ENCODE data around the gene ERBIN. TPM values are rescaled to one million over a fixed set of nuclear protein-coding genes. Genes with fewer than 3 reads are reported as not detected.

The ERBIN gene
- total RNA-seq, 4 donors from 2014 or later, result 27.4 to 62.6 (median 48.6) TPM

DNA sequence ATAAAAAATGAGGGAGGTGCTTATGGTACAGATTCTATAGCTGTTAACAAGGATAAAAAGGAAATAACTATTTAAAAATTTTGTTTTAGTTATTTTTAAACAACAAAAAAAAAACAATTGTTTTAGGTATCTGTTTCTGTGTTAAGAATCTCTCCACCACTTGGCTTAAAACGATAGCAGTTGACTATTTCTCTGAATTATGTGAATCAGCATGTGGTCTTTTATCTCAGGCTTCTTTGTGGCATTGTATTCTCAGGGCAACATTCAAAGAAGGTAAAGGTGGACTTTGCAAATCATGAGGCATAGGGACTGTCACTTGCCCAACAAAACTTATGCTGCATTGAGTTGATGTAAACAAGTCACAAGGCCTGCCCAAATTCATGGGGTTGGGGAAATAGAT lies 55.2 kb downstream of the ERBIN start:
- H3K4me3 ChIP-seq, result no peak overlapping the region
- intact Hi-C loops (cut with DNase I), result no loop called here
- H3K36me3 ChIP-seq, result peaks cover 0 to 3% (median 0%) of the 10 kb centered on the region in 3 donors
- peaks cover 0 to 42% (median 0%) of the 10 kb centered on the region in 3 donors for H3K4me1 ChIP-seq
- no peak overlapping the region for H3K27ac ChIP-seq
- TF ChIP-seq POLR2A (IDR thresholded peaks at IDR 0.05), result no peak
- TF ChIP-seq, protein P1, sequence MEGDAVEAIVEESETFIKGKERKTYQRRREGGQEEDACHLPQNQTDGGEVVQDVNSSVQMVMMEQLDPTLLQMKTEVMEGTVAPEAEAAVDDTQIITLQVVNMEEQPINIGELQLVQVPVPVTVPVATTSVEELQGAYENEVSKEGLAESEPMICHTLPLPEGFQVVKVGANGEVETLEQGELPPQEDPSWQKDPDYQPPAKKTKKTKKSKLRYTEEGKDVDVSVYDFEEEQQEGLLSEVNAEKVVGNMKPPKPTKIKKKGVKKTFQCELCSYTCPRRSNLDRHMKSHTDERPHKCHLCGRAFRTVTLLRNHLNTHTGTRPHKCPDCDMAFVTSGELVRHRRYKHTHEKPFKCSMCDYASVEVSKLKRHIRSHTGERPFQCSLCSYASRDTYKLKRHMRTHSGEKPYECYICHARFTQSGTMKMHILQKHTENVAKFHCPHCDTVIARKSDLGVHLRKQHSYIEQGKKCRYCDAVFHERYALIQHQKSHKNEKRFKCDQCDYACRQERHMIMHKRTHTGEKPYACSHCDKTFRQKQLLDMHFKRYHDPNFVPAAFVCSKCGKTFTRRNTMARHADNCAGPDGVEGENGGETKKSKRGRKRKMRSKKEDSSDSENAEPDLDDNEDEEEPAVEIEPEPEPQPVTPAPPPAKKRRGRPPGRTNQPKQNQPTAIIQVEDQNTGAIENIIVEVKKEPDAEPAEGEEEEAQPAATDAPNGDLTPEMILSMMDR (IDR thresholded peaks at IDR 0.05), result no peak
- H3K27me3 ChIP-seq, result no peaks in the 10 kb centered on the region
- WGBS, 2 donors, result 80 to 82% methylated on average over 1 of the region's 1 CpG
- no peaks in the 10 kb centered on the region for H3K9me3 ChIP-seq
- DNase-seq, result no peak

DNA sequence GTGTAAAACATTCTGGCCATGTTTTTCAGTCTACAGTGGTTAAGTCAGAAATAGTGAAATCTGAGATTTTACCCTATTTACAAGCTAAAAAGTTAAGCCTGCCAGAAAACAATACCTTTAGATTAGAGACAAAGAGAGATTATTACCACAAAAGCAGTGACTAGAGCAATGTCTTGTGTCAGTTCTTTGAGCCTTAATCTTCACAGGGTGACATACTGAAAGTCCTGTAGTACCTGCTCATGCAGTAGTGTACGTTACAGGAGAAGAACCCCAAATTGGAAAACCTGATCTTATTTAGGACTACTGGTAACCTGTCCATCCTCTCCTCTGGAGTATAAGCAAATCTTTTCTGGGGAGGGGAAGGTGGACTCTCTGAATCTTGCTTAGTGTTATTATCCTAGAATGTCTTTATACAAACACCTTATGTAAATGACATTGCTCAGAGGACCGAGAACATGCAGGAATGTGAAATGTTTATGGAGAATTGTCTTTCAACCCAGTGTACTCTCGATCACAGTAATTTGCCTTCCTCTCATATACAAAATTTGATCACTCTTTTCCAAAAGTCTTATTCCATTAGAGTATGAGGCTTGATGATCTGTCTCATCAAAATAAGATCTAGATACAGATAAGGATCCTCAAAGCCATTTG lies 55.7 kb downstream of the ERBIN start:
- intact Hi-C loops (cut with DNase I), result no loop called here
- no peak overlapping the region for H3K4me3 ChIP-seq
- no peak for DNase-seq
- no peak overlapping the region for H3K27ac ChIP-seq
- no peaks in the 10 kb centered on the region for H3K9me3 ChIP-seq
- H3K27me3 ChIP-seq, result no peaks in the 10 kb centered on the region
- H3K36me3 ChIP-seq, result peaks cover 0 to 3% (median 0%) of the 10 kb centered on the region in 3 donors
- TF ChIP-seq, protein P1 (IDR thresholded peaks at IDR 0.05), result no peak
- TF ChIP-seq POLR2A (IDR thresholded peaks at IDR 0.05), result no peak
- peaks cover 0 to 47% (median 0%) of the 10 kb centered on the region in 3 donors for H3K4me1 ChIP-seq
- WGBS, 2 donors, result 77 to 89% methylated on average over 3 of the region's 3 CpGs

DNA sequence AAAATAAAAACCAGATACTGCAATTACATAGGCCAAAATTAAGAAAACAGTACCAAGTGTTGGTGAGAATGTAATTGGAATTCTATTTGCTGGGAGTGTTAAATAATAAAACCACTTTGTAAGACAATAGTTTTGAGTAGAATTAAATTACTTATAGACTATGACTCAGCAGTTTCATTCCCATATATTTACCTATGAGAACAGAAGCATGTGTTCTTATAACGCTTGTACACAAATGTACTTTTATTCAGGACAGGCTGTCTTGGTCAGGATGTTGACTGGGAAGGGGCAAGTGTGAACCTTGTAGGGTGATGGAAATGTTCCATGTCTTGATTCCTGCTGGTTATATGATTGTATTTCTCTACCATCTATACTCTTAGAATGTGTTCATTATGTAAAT lies 56.3 kb downstream of the ERBIN start:
- H3K27me3 ChIP-seq, result no peaks in the 10 kb centered on the region
- no peak for DNase-seq
- intact Hi-C loops (cut with DNase I), result no loop called here
- WGBS, 2 donors, result 65 to 86% methylated on average over 1 of the region's 1 CpG
- H3K27ac ChIP-seq, result no peak overlapping the region
- H3K4me3 ChIP-seq, result no peak overlapping the region
- H3K4me1 ChIP-seq, result peaks cover 0 to 49% (median 0%) of the 10 kb centered on the region in 3 donors
- peaks cover 0 to 3% (median 0%) of the 10 kb centered on the region in 3 donors for H3K36me3 ChIP-seq
- no peaks in the 10 kb centered on the region for H3K9me3 ChIP-seq
- TF ChIP-seq, protein P1 (IDR thresholded peaks at IDR 0.05), result no peak
- no peak for TF ChIP-seq POLR2A (IDR thresholded peaks at IDR 0.05)

DNA sequence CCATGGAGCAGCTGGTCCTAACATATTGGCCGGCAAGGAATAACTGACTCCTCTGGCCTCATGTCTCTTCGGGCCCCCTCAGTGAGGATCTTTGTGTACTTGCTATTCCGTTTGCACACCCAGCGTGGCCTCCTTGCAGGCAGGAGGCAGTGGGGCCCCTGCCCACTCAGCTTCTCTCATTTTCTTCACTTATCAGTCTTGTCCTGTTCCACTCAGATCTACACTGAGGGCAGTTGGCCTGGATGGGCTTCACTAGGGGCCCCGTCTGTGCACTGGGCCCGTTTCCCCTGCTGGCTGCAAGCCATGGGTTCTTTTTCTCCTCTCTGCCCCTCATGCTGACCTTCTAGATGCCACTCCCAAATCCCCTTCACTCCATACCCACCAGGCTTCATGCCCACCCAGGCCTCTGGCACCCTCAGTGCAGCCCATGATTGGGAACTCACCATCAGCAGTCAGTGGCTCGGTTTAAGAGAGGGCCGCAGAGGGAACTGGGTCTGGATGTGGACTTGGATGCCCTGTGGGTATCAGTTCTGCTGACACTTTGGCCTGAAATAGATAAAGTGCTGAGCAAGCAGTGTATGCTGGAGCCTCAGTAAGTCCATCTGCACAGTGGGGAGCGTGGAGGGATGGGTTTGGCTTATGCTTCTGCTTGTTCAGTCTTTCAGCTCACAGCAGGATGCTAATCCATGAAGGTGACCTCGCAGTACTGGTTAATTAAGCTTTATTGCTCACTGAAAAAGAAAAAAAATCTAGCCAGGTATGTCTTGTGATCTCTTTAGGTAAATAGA lies 57.9 kb downstream of the ERBIN start:
- TF ChIP-seq, protein P1 (IDR thresholded peaks at IDR 0.05), result no peak
- no peak for TF ChIP-seq POLR2A (IDR thresholded peaks at IDR 0.05)
- no peak overlapping the region for H3K4me3 ChIP-seq
- DNase-seq, result no peak
- no peaks in the 10 kb centered on the region for H3K9me3 ChIP-seq
- WGBS, 2 donors, result 88 to 89% methylated on average over 7 to 10 of the region's 10 CpGs
- no peak overlapping the region for H3K27ac ChIP-seq
- H3K27me3 ChIP-seq, result no peaks in the 10 kb centered on the region
- H3K4me1 ChIP-seq, result peaks cover 0 to 49% (median 0%) of the 10 kb centered on the region in 3 donors
- no peaks in the 10 kb centered on the region for H3K36me3 ChIP-seq
- intact Hi-C loops (cut with DNase I), result no loop called here

DNA sequence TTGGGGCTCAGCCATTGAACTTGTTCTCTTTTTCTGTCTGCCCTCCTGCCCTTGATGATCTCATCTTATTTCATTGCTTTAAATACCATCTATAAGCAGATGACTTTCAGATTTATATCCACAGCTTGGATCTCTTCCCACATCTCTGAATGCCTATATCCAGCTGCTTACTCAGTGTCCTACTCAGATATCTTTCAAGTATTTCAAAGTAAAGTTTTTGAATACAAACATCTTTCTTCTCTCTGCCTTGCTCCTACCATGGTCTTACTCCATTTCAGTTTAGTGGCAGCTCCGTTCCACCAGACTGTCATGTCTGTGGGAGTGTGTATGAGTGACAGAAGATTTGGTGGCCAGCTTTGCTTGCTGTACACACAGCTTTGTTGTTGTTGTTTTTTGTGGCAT lies 59.7 kb downstream of the ERBIN start:
- Histone ChIP-seq H3K27me3 (no peaks in the 10 kb centered on the region), H3K36me3 (peaks cover 0 to 11% (median 0%) of the 10 kb centered on the region in 3 donors), H3K9me3 (no peaks in the 10 kb centered on the region), H3K4me1 (peaks cover 0 to 49% (median 0%) of the 10 kb centered on the region in 3 donors), H3K4me3 (no peak overlapping the region), H3K27ac (no peak overlapping the region)
- no peak for DNase-seq
- intact Hi-C loops (cut with DNase I), result no loop called here
- TF ChIP-seq, protein P1 (IDR thresholded peaks at IDR 0.05), result no peak
- TF ChIP-seq POLR2A (IDR thresholded peaks at IDR 0.05), result no peak
- WGBS, 2 donors, result 72 to 78% methylated on average over 1 of the region's 1 CpG

Data from esophagus squamous epithelium (tissue), 5 donors.